ENCODE results near the gene TMEM39B. TPM values are rescaled to one million over a fixed set of nuclear protein-coding genes. Genes with fewer than 3 reads are reported as not detected.
A peak's percentile ranks its signal among the peaks of the same experiment; 100 is the strongest.
"Not testable (repeated sequence)": the region's sequence is repeated elsewhere in the genome, so short reads cannot be mapped to it uniquely, and the experiment has no call there.

TMEM39B gene
- total RNA-seq, 1 experiment from 2014 or later, result 22.8 TPM

DNA sequence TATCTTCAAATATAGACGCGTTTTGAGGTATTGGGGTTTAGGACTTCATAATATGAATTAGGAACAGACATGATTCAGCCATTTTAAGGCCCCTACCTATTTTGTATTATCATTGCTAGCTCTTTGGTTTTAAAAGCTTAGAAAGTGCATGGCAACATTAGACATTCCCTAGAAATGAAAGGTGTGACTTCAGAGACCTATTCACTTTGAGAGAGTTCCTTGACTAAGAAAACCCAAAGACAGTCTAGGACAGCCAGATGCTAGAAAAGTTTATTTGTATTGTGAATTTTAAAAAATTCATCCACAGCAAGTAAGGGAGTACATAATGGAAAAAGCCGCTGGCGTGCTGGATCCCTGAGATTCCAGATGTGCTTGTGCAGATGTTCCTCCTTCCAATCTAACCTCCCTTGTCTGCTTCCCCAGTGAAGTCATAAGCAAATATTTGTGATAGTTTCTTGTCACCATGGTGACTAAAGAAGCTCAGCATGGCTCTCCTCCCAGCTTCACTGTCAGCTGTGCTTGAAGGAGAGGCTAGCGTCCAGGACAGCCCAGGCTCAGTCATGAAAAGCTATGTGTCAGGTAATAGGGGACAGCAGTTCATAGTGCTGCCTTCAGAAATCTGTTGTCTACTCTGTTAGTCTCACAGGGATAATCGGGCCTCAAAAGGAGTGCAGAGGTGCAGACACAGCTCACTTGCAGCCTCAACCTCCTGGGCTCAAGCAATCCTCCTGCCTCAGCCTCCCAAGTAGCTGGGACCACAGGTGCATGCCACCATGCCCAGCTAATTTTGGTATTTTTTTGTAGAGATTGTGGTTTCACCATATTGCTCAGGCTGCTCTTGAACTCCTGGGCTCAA is 69.9 kb downstream of the TMEM39B start:
- Histone ChIP-seq H3K79me2 (ENCODE audit: insufficient read depth, low read length) (peaks cover 98% of the 10 kb centered on the region), H3K4me1 (ENCODE audit: control insufficient read depth in 1 of 2, insufficient read depth in 2 of 2, low read length in 2 of 2) (peaks cover 21 to 33% of the 10 kb centered on the region in 2 experiments), H3K4me3 (replicated peaks in 1 of 2; ENCODE audit: low read depth in 1 of 2, low read length in 2 of 2) (no peak overlapping the region), H3K4me2 (ENCODE audit: low read length) (no peak overlapping the region), H3K9me3 (ENCODE audit: control insufficient read depth in 1 of 2, insufficient read depth in 1 of 2, low read depth in 1 of 2, low read length in 2 of 2) (no peaks in the 10 kb centered on the region), H4K20me1 (ENCODE audit: insufficient read depth) (peaks cover 9% of the 10 kb centered on the region; the same call in 1 of the 2 replicates), H2AFZ (ENCODE audit: low read depth, low read length, poor library complexity, severe bottlenecking) (no peak overlapping the region), H3K9ac (ENCODE audit: low read length) (peak overlapping the region; percentile 10; the same call in 1 of the 2 replicates), H3K27ac (ENCODE audit: low read depth, low read length) (no peak overlapping the region), H3K9me2 (ENCODE audit: insufficient read depth) (no peaks in the 10 kb centered on the region), H3K36me3 (ENCODE audit: control insufficient read depth in 1 of 2, insufficient read depth in 2 of 2, low read length in 2 of 2) (no peaks in the 10 kb centered on the region), H3K27me3 (ENCODE audit: insufficient read depth, low read length) (no peaks in the 10 kb centered on the region)
- DNase-seq (ENCODE audit: low read depth, low spot score) (no peak), ATAC-seq (peak; percentile 41; the same call in 1 of the 2 replicates)
- CTCF ChIA-PET, result no interaction called here
- no peak for TF ChIP-seq EGR1 (IDR thresholded peaks at IDR 0.05; ENCODE audit: low read depth)
- no peak for TF ChIP-seq JUND (IDR thresholded peaks at IDR 0.05)
- TF ChIP-seq, protein P1, sequence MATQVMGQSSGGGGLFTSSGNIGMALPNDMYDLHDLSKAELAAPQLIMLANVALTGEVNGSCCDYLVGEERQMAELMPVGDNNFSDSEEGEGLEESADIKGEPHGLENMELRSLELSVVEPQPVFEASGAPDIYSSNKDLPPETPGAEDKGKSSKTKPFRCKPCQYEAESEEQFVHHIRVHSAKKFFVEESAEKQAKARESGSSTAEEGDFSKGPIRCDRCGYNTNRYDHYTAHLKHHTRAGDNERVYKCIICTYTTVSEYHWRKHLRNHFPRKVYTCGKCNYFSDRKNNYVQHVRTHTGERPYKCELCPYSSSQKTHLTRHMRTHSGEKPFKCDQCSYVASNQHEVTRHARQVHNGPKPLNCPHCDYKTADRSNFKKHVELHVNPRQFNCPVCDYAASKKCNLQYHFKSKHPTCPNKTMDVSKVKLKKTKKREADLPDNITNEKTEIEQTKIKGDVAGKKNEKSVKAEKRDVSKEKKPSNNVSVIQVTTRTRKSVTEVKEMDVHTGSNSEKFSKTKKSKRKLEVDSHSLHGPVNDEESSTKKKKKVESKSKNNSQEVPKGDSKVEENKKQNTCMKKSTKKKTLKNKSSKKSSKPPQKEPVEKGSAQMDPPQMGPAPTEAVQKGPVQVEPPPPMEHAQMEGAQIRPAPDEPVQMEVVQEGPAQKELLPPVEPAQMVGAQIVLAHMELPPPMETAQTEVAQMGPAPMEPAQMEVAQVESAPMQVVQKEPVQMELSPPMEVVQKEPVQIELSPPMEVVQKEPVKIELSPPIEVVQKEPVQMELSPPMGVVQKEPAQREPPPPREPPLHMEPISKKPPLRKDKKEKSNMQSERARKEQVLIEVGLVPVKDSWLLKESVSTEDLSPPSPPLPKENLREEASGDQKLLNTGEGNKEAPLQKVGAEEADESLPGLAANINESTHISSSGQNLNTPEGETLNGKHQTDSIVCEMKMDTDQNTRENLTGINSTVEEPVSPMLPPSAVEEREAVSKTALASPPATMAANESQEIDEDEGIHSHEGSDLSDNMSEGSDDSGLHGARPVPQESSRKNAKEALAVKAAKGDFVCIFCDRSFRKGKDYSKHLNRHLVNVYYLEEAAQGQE (IDR thresholded peaks at IDR 0.05; ENCODE audit: low read depth), result no peak
- no peak for TF ChIP-seq POLR2AphosphoS5 (IDR thresholded peaks at IDR 0.05; ENCODE audit: low read depth, low read length)
- no peak for TF ChIP-seq RAD21 (IDR thresholded peaks at IDR 0.05; ENCODE audit: low read depth)
- TF ChIP-seq SRF (IDR thresholded peaks at IDR 0.05; ENCODE audit: low read depth), result no peak
- no peak for TF ChIP-seq SIN3A (IDR thresholded peaks at IDR 0.05; ENCODE audit: low read depth)
- TF ChIP-seq TCF7L2 (IDR thresholded peaks at IDR 0.05; ENCODE audit: borderline replicate concordance, extremely low read depth, insufficient read depth, insufficient read length), result no peak
- TF ChIP-seq CBX3 (IDR thresholded peaks at IDR 0.05; ENCODE audit: low read depth), result no peak
- TF ChIP-seq ZFX (IDR thresholded peaks at IDR 0.05), result no peak
- TF ChIP-seq FOSL1 (IDR thresholded peaks at IDR 0.05; ENCODE audit: low read depth), result no peak
- no peak for TF ChIP-seq EZH2phosphoT487 (IDR thresholded peaks at IDR 0.05; ENCODE audit: borderline replicate concordance)
- no peak for TF ChIP-seq CEBPB (IDR thresholded peaks at IDR 0.05; ENCODE audit: low read depth)
- TF ChIP-seq YY1 (IDR thresholded peaks at IDR 0.05; ENCODE audit: extremely low read depth, insufficient replicate concordance, low read depth, low read length), result no peak
- POLR2A ChIA-PET, result no interaction called here
- RAD21 ChIA-PET (ENCODE audit: low non-redundant PET in 1 of 2, low total read pairs in 2 of 2, uncharacterized antibody in 2 of 2, unreplicated experiment in 2 of 2), result no interaction called here
- no TSS peak for BruUV-seq (replicated peaks)
- intact Hi-C loops (cut with micrococcal nuclease), result no loop called here

DNA sequence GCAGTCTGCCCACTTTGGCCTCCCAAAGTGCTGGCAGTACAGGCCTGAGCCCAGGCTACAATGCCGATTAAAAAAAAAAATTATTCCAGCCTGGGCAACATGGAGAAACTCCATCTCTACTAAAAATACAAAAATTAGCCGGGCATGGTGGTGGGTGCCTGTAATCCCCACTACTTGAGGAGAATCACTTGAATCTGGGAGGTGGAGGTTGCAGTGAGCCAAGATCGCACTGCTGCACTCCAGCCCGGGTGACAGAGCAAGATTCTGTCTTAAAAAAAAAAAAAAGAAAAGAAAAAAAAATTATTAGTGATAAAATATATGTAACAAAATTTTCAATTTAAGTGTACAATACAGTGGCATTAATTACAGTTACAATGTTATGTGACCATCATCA is 70.6 kb downstream of the TMEM39B start:
- H4K20me1 ChIP-seq (ENCODE audit: insufficient read depth); H3K36me3 ChIP-seq (ENCODE audit: control insufficient read depth in 1 of 2, insufficient read depth in 2 of 2, low read length in 2 of 2); POLR2A ChIA-PET: not testable (repeated sequence)

More for the DNA sequence above, 70.6 kb downstream of the TMEM39B start:
- H3K9me3 ChIP-seq (ENCODE audit: control insufficient read depth in 1 of 2, insufficient read depth in 1 of 2, low read depth in 1 of 2, low read length in 2 of 2); intact Hi-C loops (cut with micrococcal nuclease); H3K9ac ChIP-seq (ENCODE audit: low read length); H3K27me3 ChIP-seq (ENCODE audit: insufficient read depth, low read length); ATAC-seq; H3K4me3 ChIP-seq (replicated peaks in 1 of 2; ENCODE audit: low read depth in 1 of 2, low read length in 2 of 2); H3K9me2 ChIP-seq (ENCODE audit: insufficient read depth); DNase-seq (ENCODE audit: low read depth, low spot score); RAD21 ChIA-PET (ENCODE audit: low non-redundant PET in 1 of 2, low total read pairs in 2 of 2, uncharacterized antibody in 2 of 2, unreplicated experiment in 2 of 2); H3K4me2 ChIP-seq (ENCODE audit: low read length); H2AFZ ChIP-seq (ENCODE audit: low read depth, low read length, poor library complexity, severe bottlenecking); H3K27ac ChIP-seq (ENCODE audit: low read depth, low read length); CTCF ChIA-PET; BruUV-seq (replicated peaks): not testable (repeated sequence)
- H3K4me1 ChIP-seq (ENCODE audit: control insufficient read depth in 1 of 2, insufficient read depth in 2 of 2, low read length in 2 of 2), result peaks cover 21 to 27% of the 10 kb centered on the region in 2 experiments
- H3K79me2 ChIP-seq (ENCODE audit: insufficient read depth, low read length), result peaks cover 98% of the 10 kb centered on the region

All from HCT116 (cell line).